ENCODE data around the gene FLII. TPM values are rescaled to one million over a fixed set of nuclear protein-coding genes. Genes with fewer than 3 reads are reported as not detected.

The FLII gene
- total and polyA plus RNA-seq, 12 donors: 207 to 469 (median 292) TPM

DNA sequence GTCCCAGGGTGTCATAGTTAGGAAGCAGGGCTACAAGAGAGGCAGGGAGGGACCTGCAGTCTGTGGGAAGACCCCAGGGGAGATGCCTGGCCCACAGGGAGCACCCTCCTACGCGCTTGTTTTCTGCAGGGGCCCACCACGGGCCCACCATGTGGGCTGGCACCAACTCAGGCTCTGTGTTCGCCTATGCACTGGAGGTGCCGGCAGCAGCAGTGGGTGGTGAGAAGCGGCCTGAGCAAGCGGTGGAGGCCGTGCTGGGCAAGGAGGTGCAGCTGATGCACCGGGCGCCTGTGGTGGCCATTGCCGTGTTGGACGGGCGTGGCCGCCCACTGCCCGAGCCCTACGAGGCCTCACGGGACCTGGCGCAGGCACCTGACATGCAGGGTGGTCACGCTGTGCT lies 18.1 kb downstream of the FLII start:
- Histone ChIP-seq H3K4me3 (no peak overlapping the region), H3K27ac (no peak overlapping the region), H3K27me3 (no peaks in the 10 kb centered on the region), H3K9me3 (no peaks in the 10 kb centered on the region), H3K4me1 (peaks cover 0 to 5% (median 0%) of the 10 kb centered on the region in 9 donors), H3K36me3 (peaks cover 0 to 97% (median 15%) of the 10 kb centered on the region in 9 donors)
- intact Hi-C loops (cut with DNase I): no loop called here
- TF ChIP-seq, protein P1, sequence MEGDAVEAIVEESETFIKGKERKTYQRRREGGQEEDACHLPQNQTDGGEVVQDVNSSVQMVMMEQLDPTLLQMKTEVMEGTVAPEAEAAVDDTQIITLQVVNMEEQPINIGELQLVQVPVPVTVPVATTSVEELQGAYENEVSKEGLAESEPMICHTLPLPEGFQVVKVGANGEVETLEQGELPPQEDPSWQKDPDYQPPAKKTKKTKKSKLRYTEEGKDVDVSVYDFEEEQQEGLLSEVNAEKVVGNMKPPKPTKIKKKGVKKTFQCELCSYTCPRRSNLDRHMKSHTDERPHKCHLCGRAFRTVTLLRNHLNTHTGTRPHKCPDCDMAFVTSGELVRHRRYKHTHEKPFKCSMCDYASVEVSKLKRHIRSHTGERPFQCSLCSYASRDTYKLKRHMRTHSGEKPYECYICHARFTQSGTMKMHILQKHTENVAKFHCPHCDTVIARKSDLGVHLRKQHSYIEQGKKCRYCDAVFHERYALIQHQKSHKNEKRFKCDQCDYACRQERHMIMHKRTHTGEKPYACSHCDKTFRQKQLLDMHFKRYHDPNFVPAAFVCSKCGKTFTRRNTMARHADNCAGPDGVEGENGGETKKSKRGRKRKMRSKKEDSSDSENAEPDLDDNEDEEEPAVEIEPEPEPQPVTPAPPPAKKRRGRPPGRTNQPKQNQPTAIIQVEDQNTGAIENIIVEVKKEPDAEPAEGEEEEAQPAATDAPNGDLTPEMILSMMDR (IDR thresholded peaks at IDR 0.05): no peak
- WGBS, 2 donors: 94 to 96% methylated on average over 19 of the region's 19 CpGs
- ATAC-seq: no peak
- DNase-seq: no peak

DNA sequence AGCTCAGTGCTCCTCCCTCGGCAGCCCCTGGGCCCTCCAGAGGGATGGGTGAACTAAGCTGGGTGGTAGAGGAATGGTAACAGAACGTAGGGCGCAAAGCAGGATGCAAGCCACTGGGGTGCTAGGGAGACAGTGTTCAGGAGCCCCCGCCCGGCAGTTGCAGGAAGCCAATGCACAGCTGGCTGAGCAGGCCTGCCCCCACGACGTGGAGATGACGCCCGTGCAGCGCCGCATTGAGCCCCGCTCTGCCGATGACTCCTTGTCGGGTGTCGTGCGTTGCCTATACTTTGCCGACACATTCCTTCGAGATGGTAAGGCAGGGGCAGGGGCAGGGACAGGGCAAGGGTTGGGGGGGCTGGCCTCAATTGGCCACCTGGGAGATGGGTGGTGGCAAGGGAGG lies 20.2 kb downstream of the FLII start:
- intact Hi-C loops (cut with DNase I): no loop called here
- Histone ChIP-seq H3K4me1 (peaks cover 0 to 5% (median 0%) of the 10 kb centered on the region in 9 donors), H3K27ac (no peak overlapping the region), H3K9me3 (no peaks in the 10 kb centered on the region), H3K27me3 (no peaks in the 10 kb centered on the region), H3K4me3 (no peak overlapping the region), H3K36me3 (peaks cover 0 to 97% (median 4%) of the 10 kb centered on the region in 9 donors)
- 92 to 94% methylated on average over 18 of the region's 18 CpGs for WGBS, 2 donors
- ATAC-seq (no peak), DNase-seq (no peak)
- TF ChIP-seq, protein P1 (IDR thresholded peaks at IDR 0.05): no peak

DNA sequence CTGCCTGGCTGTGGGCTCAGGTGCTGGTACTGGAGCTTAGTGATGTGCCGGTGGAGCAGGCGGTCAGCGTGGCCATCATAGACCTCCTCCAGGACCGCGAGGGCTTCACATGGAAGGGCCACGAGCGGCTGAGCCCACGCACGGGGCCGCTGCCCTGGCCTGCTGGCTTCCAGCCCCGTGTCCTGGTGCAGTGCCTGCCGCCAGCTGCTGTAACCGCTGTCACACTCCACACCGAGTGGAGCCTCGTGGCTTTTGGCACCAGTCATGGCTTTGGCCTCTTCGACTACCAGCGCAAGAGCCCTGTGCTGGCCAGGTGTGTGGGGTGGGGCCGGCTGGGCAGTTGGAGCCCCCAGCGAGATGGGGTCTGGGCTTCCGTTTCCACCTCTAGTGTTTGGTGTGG lies 21.1 kb downstream of the FLII start:
- TF ChIP-seq, protein P1 (IDR thresholded peaks at IDR 0.05): no peak
- peaks cover 0 to 97% (median 4%) of the 10 kb centered on the region in 9 donors for H3K36me3 ChIP-seq
- intact Hi-C loops (cut with DNase I): no loop called here
- H3K4me3 ChIP-seq: no peak overlapping the region
- WGBS, 2 donors: 92% methylated on average over 20 of the region's 20 CpGs
- DNase-seq (no peak), ATAC-seq (no peak)
- no peak overlapping the region for H3K27ac ChIP-seq
- no peaks in the 10 kb centered on the region for H3K27me3 ChIP-seq
- no peaks in the 10 kb centered on the region for H3K9me3 ChIP-seq
- peaks cover 0 to 5% (median 0%) of the 10 kb centered on the region in 9 donors for H3K4me1 ChIP-seq

DNA sequence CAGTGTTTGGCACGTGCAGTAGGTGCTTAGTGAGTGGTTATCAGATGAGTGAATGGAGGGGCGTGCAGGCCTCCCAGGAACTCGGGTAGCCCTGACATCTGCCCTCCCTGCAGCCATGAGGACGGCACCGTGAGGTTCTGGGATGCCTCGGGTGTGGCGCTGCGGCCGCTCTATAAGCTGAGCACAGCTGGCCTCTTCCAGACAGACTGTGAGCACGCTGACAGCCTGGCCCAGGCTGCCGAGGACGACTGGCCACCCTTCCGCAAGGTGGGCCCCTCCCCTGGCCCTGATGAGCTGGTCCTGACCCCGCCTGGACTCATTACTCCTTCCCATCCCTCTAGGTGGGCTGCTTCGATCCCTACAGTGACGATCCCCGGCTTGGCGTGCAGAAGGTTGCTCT lies 22.0 kb downstream of the FLII start:
- Histone ChIP-seq H3K36me3 (peaks cover 0 to 93% (median 4%) of the 10 kb centered on the region in 9 donors), H3K4me1 (peaks cover 0 to 5% (median 0%) of the 10 kb centered on the region in 9 donors)

More for the DNA sequence above, 22.0 kb downstream of the FLII start:
- H3K27ac ChIP-seq: no peak overlapping the region
- TF ChIP-seq, protein P1 (IDR thresholded peaks at IDR 0.05): no peak
- H3K9me3 ChIP-seq: no peaks in the 10 kb centered on the region
- no peak overlapping the region for H3K4me3 ChIP-seq
- DNase-seq: no peak
- H3K27me3 ChIP-seq: no peaks in the 10 kb centered on the region
- no peak for ATAC-seq
- intact Hi-C loops (cut with DNase I): no loop called here
- 92 to 93% methylated on average over 18 of the region's 18 CpGs for WGBS, 2 donors
